ENCODE results near the gene C1QL1.
"Not testable (repeated sequence)": the region's sequence is repeated elsewhere in the genome, so short reads cannot be mapped to it uniquely, and the experiment has no call there.

C1QL1 gene

GRCh38 chr17:44967026-44967906, 837 bp downstream of the C1QL1 start:
- no peak for DNase-seq (ENCODE audit: low read depth)
- peak overlapping the region; percentile 21 for H3K4me3 ChIP-seq (ENCODE audit: low read depth, low read length)

GRCh38 chr17:44966348-44967025, 1.6 kb downstream of the C1QL1 start:
- DNase-seq (ENCODE audit: low read depth) = no peak
- peak overlapping the region; percentile 2 for H3K4me3 ChIP-seq (ENCODE audit: low read depth, low read length)

DNA sequence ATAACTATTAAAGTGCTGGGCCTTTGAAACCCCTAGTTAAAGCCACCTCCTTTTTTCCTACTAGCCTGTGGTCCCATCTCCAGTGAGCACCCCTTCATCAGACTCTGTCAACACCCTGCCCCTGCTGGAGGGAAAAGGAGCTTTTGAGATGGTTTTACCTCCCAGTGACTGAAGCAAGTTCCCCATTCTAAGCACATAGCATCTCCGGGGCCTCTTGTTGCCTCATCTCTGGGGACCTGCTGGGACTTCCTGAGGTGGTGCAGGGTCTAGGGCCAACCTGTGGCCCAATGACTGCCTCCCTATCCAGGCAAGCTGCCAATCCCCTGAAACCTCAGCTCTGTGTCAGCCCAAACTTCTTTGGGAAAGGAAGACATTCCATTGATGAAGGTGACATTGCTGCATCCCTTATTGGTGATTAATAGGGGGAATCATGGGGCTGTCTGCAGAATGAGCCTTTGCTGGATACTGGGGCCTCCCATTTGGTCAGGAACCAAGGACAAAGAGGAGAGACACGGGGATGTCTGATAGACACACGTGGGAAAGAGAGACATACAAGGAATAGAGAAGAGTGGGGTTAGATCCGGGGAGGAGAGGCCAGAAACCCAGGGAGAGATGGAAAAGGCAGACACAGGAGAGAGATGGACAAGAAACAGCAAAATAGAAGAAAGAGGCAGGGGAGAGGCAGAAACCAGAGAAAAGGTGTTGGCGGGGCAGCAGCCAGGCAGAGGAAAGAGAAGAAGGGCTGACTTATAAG, 2.4 kb downstream of the C1QL1 start:
- no peak for DNase-seq (ENCODE audit: low read depth)
- no peak overlapping the region for H3K4me3 ChIP-seq (ENCODE audit: low read depth, low read length)

- H3K4me3 ChIP-seq (ENCODE audit: low read depth, low read length) = no peak overlapping the region
- no peak for DNase-seq (ENCODE audit: low read depth)
Measured at GRCh38 chr17:44961921-44962350, 6.2 kb downstream of the C1QL1 start.

DNA sequence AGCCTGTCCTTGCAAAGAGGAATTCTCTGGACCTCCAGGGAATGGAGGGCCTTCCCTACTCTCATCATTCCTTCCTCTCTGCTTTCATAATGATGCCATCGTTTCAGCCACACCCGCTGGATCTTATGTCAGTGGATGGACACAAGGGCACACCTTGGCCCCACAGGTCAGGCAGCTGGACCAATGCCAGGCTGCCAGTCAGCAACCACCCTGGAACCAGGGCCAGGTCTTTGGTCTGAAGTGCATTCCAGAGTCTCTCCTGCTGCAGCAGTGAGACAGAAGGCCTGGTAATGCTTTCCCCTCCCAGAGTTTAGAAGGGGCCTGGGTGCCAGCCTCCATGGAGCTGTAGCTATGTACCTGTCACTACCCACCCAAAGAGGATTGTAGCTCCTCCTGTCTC, 7.4 kb downstream of the C1QL1 start:
- no peak overlapping the region for H3K4me3 ChIP-seq (ENCODE audit: low read depth, low read length)
- DNase-seq (ENCODE audit: low read depth) = no peak

DNA sequence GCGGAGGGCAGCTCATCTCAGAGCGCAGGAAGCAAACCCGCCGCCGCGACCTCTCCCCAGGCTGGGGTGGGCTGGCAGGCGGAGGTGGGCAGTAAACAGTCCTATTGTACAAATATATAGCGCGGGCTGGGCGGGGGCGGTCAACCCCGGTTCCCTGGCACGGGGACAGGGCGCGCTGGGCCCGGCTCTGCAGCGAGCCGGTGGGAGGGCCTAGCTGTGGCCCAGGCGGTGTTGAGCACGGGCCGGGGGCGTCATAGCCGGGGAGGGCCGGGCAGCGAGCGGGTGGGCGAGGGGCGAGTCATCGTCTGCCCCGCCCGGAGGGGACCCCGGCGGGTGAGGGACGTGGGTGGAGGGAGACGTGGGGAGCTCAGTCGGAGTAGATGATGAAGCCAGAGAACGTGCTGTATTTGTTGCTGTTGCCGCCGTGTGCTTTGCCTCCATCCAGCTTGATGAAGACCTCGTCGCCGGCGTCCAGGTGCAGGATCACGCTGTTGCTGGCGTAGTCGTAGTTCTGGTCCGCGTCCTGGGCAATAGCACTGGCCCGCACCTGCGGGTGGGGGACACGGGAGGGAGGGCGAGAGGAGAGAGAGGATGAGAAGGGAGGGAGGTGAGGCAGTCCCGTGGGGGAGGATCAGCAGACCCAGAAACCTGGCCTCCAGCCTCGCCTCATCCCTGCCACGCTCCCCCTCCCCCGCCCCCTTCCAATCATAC, 8.1 kb downstream of the C1QL1 start:
- no peak for DNase-seq (ENCODE audit: low read depth)
- peak overlapping the region; percentile 13 for H3K4me3 ChIP-seq (ENCODE audit: low read depth, low read length)

- H3K4me3 ChIP-seq (ENCODE audit: low read depth, low read length) = no peak overlapping the region
- DNase-seq (ENCODE audit: low read depth) = no peak
Measured at GRCh38 chr17:44956998-44957981, 10.8 kb downstream of the C1QL1 start.

DNA sequence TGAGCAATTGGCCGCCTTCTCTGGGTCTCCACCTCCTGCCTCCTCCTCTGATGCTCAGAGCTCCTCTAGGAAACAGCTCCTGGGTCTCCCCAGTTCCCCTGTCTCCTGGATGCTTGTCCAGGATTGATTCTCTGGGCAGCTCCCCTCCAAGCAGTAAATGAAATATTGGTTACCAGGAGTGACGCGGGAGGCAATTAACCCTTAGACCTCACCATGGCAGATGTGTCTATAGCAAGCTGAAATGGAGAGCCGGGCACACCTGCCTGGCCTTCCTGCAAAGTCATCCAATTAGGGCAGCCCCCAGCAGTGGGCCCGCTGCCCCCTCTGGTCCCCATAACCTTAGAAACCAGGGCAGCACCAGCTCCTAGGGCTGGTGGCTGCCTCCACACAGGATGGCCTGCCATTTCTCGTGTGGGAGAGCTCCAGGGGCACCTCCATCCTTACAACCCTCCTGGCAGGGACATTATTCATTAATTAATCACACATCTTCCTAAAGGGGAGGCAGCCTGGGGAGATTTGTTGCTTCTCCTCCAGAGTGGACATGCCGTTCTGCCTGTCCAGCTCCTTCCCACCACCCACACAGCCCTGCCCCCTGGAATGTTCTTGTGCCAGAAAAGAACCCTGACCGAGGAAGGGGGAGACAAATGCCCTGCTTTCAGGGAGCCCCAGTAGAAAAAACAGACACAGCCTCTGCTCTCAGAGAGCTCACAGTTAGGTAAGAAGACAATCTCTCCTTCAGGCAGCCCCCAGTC, 12.3 kb downstream of the C1QL1 start:
- DNase-seq (ENCODE audit: low read depth) = peak; percentile 43

GRCh38 chr17:44952946-44953475, 15.1 kb downstream of the C1QL1 start:
- no peak overlapping the region for H3K4me3 ChIP-seq (ENCODE audit: low read depth, low read length)
- no peak for DNase-seq (ENCODE audit: low read depth)

More for the DNA sequence above, 12.3 kb downstream of the C1QL1 start:
- H3K4me3 ChIP-seq (ENCODE audit: low read depth, low read length) = no peak overlapping the region

DNA sequence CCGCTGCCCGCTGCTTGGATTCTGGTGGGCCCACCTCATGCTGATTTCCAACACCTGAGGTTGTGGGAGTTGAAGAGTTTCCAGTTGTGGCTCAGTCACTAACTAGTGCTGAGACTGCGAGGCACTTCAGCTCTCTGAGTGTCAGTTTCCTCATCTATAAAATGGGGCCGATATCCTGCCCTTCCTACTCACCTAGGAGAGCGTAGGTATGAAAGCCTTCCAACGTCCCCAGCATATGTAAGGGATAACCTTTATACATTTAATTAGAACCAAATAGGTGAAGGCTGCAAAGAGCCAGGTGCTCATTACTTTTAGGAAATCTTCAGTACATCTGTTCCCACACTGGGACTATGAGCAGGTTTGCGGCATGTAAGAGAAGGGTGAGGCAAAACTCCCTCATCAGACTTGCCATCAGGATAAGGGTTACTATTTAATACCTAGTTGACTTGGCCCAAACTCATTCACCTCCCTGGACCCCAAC, 19.7 kb downstream of the C1QL1 start:
- H3K4me3 ChIP-seq (ENCODE audit: low read depth, low read length) = peak overlapping the region; percentile 89
- DNase-seq (ENCODE audit: low read depth) = no peak

DNA sequence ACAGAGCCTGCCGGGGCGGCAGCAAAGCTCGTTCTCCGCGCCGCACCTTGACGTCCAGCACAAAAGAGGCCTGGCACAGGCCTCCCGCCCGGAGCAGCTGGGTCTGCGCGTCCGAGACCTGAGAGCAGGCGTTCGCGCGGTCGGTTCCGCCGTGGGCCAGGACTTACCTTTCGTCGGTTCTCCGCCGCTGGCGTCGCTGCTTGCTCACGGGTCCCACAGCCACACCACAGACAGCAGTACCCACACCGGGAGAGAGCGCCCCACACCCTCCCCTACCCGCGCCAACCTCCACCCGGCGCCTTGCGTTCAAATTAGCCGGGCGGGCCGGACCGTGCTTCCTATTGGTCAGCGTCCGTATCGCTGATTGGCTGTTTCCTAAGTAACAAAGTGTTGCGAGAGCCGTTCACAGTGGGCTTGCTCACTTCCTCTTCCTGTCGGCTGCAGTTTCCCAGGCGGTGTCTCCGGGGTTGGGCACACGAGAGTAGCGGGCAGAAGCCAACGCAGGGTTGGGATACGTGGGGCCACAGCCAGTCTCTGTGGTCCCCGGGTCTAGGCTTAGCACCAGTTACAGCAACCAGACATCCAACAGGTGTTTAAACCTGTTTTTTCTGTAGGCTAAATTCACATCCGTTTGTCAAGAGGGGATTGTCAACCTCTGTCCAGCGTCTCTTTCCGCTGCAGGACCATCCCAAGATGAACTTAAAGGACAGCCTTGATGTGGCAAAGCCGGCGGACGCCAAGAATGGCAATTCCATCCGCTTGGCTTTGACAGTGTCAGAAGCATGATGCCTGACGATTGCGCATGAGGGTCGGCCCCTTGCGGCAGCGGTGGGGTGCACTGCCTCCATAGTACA, 20.4 kb downstream of the C1QL1 start, which contains the start of gene KIF18B:
Gene KIF18B, minus strand, starts transcription at position 313 of the 854 bp plus-strand sequence. CDS start 11,429 bp downstream, outside the sequence.
- peak; percentile 72 for DNase-seq (ENCODE audit: low read depth)
- H3K4me3 ChIP-seq (ENCODE audit: low read depth, low read length) = peak within 1 kb of the TSS; percentile 89

- H3K4me3 ChIP-seq (ENCODE audit: low read depth, low read length); DNase-seq (ENCODE audit: low read depth): not testable (repeated sequence)
Measured at GRCh38 chr17:44945652-44946051, 22.5 kb downstream of the C1QL1 start.

GRCh38 chr17:44942456-44942855, 25.6 kb downstream of the C1QL1 start:
- H3K4me3 ChIP-seq (ENCODE audit: low read depth, low read length) = no peak overlapping the region
- DNase-seq (ENCODE audit: low read depth) = no peak

DNA sequence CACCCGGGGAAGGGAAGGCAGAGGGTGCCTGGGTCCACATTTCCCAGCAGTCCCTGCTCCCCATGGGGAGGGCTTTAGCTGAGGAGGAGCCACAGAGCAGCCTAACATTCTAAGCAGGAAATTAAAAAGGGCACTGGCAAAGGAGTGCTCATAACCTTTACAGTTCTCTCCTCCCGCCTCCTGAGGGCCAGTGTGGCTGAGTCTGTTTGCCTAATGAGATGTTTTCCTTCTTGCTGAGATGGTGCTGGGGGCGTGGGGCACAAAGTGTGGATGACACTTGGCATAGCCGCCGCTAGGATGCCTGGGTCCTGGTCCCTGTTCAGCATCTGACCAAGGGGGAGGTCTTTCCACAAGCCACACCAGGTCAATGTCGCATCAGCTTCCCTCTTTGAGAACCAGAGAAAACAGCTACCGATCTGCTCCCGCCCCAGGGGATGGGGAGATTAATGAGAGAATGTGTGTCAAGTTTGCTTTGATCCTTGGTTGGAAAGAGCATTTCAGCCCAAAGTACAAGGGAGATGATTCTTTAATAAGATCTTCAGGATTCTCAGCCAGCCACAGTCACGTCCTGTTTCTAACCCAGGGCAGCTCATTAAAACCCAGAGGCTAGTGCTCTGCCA, 26.3 kb downstream of the C1QL1 start:
- DNase-seq (ENCODE audit: low read depth) = no peak
- H3K4me3 ChIP-seq (ENCODE audit: low read depth, low read length) = no peak overlapping the region

DNA sequence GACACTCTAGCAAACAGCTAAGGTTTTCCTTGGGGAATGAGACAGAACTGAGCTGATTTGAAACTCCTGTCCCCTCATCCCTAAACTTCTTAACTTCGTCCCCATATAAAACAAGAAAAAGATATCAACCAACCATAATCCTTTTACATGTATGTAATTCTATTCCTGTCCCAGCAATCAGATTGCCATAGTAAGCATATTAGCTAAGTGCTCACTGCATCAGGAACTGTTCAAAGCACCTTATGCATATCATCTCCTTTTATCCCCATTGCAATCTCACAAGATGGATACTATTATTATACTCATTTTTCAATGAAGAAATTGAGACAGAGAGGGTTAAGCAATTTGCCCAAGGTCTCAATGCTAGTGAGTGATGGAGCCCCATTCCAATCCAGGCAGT, 27.3 kb downstream of the C1QL1 start:
- H3K4me3 ChIP-seq (ENCODE audit: low read depth, low read length) = no peak overlapping the region
- no peak for DNase-seq (ENCODE audit: low read depth)

- H3K4me3 ChIP-seq (ENCODE audit: low read depth, low read length) = no peak overlapping the region
- DNase-seq (ENCODE audit: low read depth) = no peak
Measured at GRCh38 chr17:44940317-44940716, 27.8 kb downstream of the C1QL1 start.

Measured in skeletal muscle cell (primary cell).